ENCODE measurements around the gene EPHB3. TPM values are rescaled to one million over a fixed set of nuclear protein-coding genes. Genes with fewer than 3 reads are reported as not detected.

The EPHB3 gene
- total RNA-seq, 2 donors from 2014 or later, result 40.1 to 64.2 TPM

DNA sequence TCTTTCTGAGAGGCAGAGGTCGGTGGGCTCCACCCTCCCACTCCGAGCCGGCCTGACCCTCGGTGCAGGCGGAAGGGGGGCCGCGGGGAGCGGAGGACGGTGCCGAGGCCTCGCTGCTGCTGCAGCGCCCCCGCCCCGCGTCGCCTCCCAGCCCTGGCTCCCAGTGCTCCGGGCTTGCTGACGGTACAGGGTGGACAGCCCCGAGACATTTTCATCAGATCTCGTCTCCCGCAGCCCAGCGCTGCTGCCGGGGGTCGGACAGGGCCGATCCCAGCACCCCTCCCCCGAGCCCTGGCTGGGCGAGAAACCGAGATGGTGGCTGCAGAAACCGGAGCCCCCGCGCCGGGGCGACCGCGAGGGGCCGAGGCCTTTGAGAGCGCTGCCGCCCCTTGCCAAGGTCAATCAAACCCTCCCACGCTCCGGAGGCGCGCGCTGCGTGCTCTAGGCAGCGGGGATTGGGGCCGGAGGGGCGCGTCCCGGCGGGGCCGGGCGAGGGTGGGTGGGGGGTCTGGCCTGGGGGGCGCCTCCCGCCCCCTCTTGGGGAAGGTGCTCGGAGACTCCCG lies 42.5 kb downstream of the EPHB3 start:
- DNase-seq, result no peak
- H3K9ac ChIP-seq (ENCODE audit: low read depth in 2 of 2, low read length in 2 of 2), result peak overlapping the region; percentile 67 to 71
- peaks cover 9% of the 10 kb centered on the region for H3K4me1 ChIP-seq
- peaks cover 22% of the 10 kb centered on the region for H3K27me3 ChIP-seq
- H3K36me3 ChIP-seq, result no peaks in the 10 kb centered on the region
- no peak overlapping the region for H3K27ac ChIP-seq
- H3K4me3 ChIP-seq, result peak overlapping the region; percentile 47
- no peak for TF ChIP-seq CTCF (IDR thresholded peaks at IDR 0.05)
- H3K9me3 ChIP-seq, result no peaks in the 10 kb centered on the region
- intact Hi-C loops (cut with DNase I), result no loop called here

DNA sequence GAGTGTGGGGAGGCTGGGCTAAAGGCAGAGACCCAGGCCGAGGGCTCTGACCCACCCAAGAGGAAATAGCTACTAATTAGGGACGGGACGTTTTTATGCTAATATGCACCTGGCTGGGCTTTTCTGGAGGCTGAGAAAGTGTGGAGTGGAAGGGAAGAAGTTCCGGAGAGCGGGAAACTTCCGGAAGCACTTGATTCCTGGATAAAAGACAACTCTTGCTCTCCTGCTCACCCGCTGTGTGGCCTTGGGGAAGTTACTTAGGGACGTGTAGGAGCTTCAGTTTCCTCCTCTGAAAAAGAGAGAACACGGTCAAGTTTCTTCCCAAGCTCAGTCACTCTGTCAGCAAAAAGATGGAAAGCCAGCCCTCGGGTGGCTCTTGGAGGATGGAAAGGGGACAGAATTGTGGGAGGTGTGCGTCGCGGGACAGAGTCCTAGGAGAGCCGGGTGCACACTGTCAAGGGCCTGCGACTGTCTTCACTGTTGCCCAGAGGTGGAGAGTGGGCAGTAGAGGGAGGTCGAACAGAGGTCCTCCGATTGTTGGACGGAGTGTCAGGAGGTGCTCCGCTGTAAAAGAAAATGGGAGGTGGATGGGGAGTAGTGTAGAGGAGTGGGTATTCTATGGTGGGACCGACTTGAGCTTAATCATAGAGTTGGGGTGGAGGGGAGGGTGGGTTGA lies 43.2 kb downstream of the EPHB3 start:
- H3K36me3 ChIP-seq, result no peaks in the 10 kb centered on the region
- peaks cover 9% of the 10 kb centered on the region for H3K4me1 ChIP-seq
- H3K9ac ChIP-seq (ENCODE audit: low read depth in 2 of 2, low read length in 2 of 2), result peak overlapping the region in 1 of 2 donors; percentile 71
- H3K4me3 ChIP-seq, result peak overlapping the region; percentile 47
- no peak for DNase-seq
- intact Hi-C loops (cut with DNase I), result no loop called here
- TF ChIP-seq CTCF (IDR thresholded peaks at IDR 0.05), result no peak
- H3K9me3 ChIP-seq, result no peaks in the 10 kb centered on the region
- no peak overlapping the region for H3K27ac ChIP-seq
- peaks cover 22% of the 10 kb centered on the region for H3K27me3 ChIP-seq

GRCh38 chr3:184608209-184608608 lies 46.6 kb downstream of the EPHB3 start:
- Histone ChIP-seq H3K9me3 (no peaks in the 10 kb centered on the region), H3K36me3 (no peaks in the 10 kb centered on the region), H3K4me1 (peaks cover 6% of the 10 kb centered on the region), H3K4me3 (no peak overlapping the region), H3K27me3 (peaks cover 11% of the 10 kb centered on the region), H3K27ac (no peak overlapping the region), H3K9ac (ENCODE audit: low read depth in 2 of 2, low read length in 2 of 2) (no peak overlapping the region)
- DNase-seq, result no peak
- TF ChIP-seq CTCF (IDR thresholded peaks at IDR 0.05), result no peak
- intact Hi-C loops (cut with DNase I), result no loop called here

DNA sequence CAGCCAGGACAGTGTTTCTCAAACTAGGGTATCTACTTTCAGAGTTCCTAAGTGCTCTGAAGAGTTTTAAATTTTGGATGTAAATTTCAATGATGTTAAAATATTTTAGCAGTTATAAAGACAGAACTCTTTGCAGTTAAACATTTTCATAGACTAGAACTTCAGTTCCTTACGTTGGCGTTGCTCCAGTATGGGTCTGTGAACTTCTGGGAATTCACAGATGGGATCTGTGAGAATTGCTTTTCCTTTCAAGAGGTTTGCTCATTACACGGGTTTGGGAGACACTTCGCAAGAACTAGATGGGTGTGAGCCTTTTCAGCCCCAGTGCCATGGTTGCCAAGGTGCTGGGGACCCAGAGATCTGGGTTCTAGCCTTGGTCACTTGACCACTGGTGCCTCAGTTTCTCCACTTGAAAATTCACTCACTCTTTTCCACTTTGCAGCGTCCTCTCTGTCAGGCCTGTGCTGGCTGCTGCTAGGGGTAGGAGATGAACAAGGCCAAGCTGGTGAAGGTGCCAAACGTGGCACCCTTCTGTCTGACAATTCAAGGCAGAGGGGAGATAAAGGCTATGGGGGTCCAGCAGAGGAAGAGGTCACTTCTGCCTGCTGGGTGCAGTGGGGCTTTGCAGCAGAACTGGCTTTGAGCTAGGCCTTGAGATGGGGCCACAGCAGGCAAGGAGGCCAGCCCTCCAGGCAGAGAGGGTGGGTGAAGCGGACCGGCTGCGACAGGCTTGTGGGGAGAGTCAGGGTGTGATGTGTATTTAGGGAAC lies 48.1 kb downstream of the EPHB3 start:
- intact Hi-C loops (cut with DNase I), result no loop called here
- Histone ChIP-seq H3K9ac (ENCODE audit: low read depth in 2 of 2, low read length in 2 of 2) (no peak overlapping the region), H3K9me3 (no peaks in the 10 kb centered on the region), H3K4me1 (no peaks in the 10 kb centered on the region), H3K4me3 (no peak overlapping the region), H3K27me3 (no peaks in the 10 kb centered on the region), H3K36me3 (no peaks in the 10 kb centered on the region), H3K27ac (no peak overlapping the region)
- DNase-seq, result no peak
- no peak for TF ChIP-seq CTCF (IDR thresholded peaks at IDR 0.05)

DNA sequence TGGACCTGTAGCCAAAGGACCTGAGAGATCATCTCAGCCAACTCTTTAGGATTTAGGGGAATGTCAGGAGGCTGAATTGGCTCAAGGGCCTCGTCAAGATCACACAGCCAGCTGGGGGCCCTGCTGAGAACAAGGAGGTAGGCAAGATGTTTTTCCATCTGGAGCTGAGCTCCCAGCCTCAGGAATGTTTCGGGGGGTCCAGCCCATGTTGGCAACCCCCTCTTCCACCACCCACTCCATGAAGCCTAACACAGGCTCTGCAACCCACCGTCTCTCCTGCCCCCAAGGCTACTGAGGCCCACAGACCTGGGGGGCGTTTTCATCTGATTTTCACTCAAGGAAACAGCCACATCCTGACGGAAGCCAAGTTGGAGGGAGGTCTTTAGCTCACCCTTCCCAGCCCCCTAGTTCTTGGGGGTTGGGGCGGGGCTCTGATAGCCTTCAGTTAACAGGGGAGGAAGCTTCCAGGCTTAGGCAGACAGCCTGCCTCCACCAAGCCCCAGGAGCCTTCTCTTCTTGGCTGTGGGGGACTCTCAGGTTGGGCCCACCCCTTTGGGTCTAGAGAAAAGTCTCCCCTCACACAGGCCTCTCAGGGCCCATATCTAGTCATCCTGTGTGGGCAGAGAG lies 48.8 kb downstream of the EPHB3 start:
- Histone ChIP-seq H3K27me3 (no peaks in the 10 kb centered on the region), H3K9ac (ENCODE audit: low read depth in 2 of 2, low read length in 2 of 2) (no peak overlapping the region), H3K9me3 (no peaks in the 10 kb centered on the region), H3K4me3 (no peak overlapping the region), H3K36me3 (no peaks in the 10 kb centered on the region), H3K4me1 (no peaks in the 10 kb centered on the region), H3K27ac (no peak overlapping the region)
- no peak for TF ChIP-seq CTCF (IDR thresholded peaks at IDR 0.05)
- intact Hi-C loops (cut with DNase I), result no loop called here
- no peak for DNase-seq
